K562 (cell line): ENCODE results near the gene HPCA. TPM values are rescaled to one million over a fixed set of nuclear protein-coding genes. Genes with fewer than 3 reads are reported as not detected.

Source experiments
- ARHGAP35 ChIP-seq: fragments of 450-650 bp; IDR thresholded peaks from 2 replicates; pipeline ENCODE4 v1.6.1; 2018; ENCODE audit not compliant: partially characterized antibody
- CLOCK ChIP-seq: fragments of 250-450 bp; sonication (Bioruptor Pico); IDR thresholded peaks from 2 replicates; pipeline ENCODE4 v1.4.0; 2020; ENCODE audit warnings: mild to moderate bottlenecking, moderate library complexity, borderline replicate concordance
- DDX20 ChIP-seq: fragments of 450-650 bp; IDR thresholded peaks from 2 replicates; pipeline ENCODE4 v1.6.1; 2016; ENCODE audit warnings: missing genetic modification characterization, low read depth, mild to moderate bottlenecking, missing compliant biosample characterization, moderate library complexity
- ELF1 ChIP-seq: fragments of 200-800 bp; sonication (Bioruptor generic); IDR thresholded peaks from 2 replicates; pipeline ENCODE4 v1.6.1; 2016; ENCODE audit warnings: missing genetic modification characterization, missing compliant biosample characterization
- FOXK1 ChIP-seq: sonication (generic); formaldehyde crosslinking; IDR thresholded peaks from 2 replicates; pipeline ENCODE4 v1.8.0; 2022; ENCODE audit warnings: missing genetic modification reagents, mild to moderate bottlenecking, borderline replicate concordance
- GABPA ChIP-seq: fragments of 200-800 bp; sonication (Bioruptor generic); conservative IDR thresholded peaks from 2 replicates; pipeline ENCODE4 v1.6.1; 2016; ENCODE audit warnings: low read depth, missing genetic modification characterization, missing compliant biosample characterization
- LEF1 ChIP-seq: fragments of 450-650 bp; IDR thresholded peaks from 2 replicates; pipeline ENCODE4 v1.6.1; 2016; ENCODE audit warnings: mild to moderate bottlenecking
- RBM39 ChIP-seq: fragments of 200-400 bp; formaldehyde crosslinking; optimal IDR thresholded peaks from 2 replicates; pipeline ENCODE3; 2018; ENCODE audit warnings: low read depth, low read length
- RCOR1 ChIP-seq, 2 experiments: IDR thresholded peaks; 2 replicates each; pipeline ENCODE4 v1.6.1; 2012; ENCODE audit warnings: low read depth in 2 of 2, low read length in 2 of 2, borderline replicate concordance in 1 of 2, improper control_type of control experiment in 1 of 2
- RFX5 ChIP-seq: IDR thresholded peaks from 2 replicates; pipeline ENCODE4 v1.6.1; 2011; ENCODE audit warnings: low read depth, mild to moderate bottlenecking, improper control_type of control experiment, low read length
- SMAD3 ChIP-seq: fragments of 450-650 bp; formaldehyde crosslinking; conservative IDR thresholded peaks from 2 replicates; pipeline ENCODE4 v1.4.0; 2020; ENCODE audit warnings: mild to moderate bottlenecking
- TBP ChIP-seq: optimal IDR thresholded peaks from 2 replicates; pipeline ENCODE3; 2011; ENCODE audit warnings: low read depth, low read length, improper control_type of control experiment
- TEAD1 ChIP-seq, 2 experiments: fragments of 450-650 bp in 1 of 2; sonication (generic) in 1 of 2; formaldehyde crosslinking; IDR thresholded peaks; 2 replicates each; pipeline versions ENCODE4 v1.4.0 to v1.8.0; 2020 to 2022; ENCODE audit warnings: mild to moderate bottlenecking in 2 of 2, missing genetic modification reagents in 1 of 2
- ZBTB7A ChIP-seq: IDR thresholded peaks from 2 replicates; pipeline ENCODE4 v1.6.1; 2011; ENCODE audit warnings: low read depth, mild to moderate bottlenecking, low read length, moderate library complexity, borderline replicate concordance; ENCODE audit not compliant: control insufficient read depth
- ZNF175 ChIP-seq: fragments of 200-800 bp; sonication (Bioruptor generic); IDR thresholded peaks from 2 replicates; pipeline ENCODE4 v1.6.1; 2016; ENCODE audit warnings: low read depth, mild to moderate bottlenecking, missing genetic modification characterization, missing compliant biosample characterization
- polyA plus RNA-seq, 8 experiments: library from polyadenylated mRNA; depleted of rRNA in 4 of 8; stranded (reverse) in 5 of 8; unstranded in 3 of 8; fragments of >200 nt; fragmentation: Nextera tagmentation in 2 of 8; fragmentation: Illumina TruSeq in 1 of 8; extraction: Ambion mirVana in 2 of 8; extraction: Trizol in 1 of 8; gene quantifications; 2 replicates each; pipeline versions ENCODE4 v1.2.1 to v1.2.3, GENCODE V29; 2011 to 2014; ENCODE audit warnings: inconsistent platforms in 1 of 8, missing spikeins in 1 of 8
- total RNA-seq, 7 experiments: library from RNA; depleted of rRNA in 6 of 7; stranded (reverse); fragments of >200 nt in 6 of 7; fragmentation: Illumina TruSeq in 2 of 7; extraction: Trizol in 2 of 7; gene quantifications; 2 replicates each; pipeline versions ENCODE4 v1.2.1 to v1.2.3, GENCODE V29; 2011 to 2021; ENCODE audit warnings: low replicate concordance in 1 of 7
- TF ChIP-seq, protein P1 (sequence below): sonication (generic); formaldehyde crosslinking; IDR thresholded peaks from 2 replicates; pipeline ENCODE4 v1.8.0; 2023; ENCODE audit warnings: mild to moderate bottlenecking, missing genetic modification reagents
- TF ChIP-seq, protein P2 (sequence below): sonication (generic); formaldehyde crosslinking; IDR thresholded peaks from 2 replicates; pipeline ENCODE4 v1.8.1; 2023; ENCODE audit warnings: mild to moderate bottlenecking, missing genetic modification reagents
- TF ChIP-seq, protein P3 (sequence below): fragments of 250-450 bp; sonication (Bioruptor Pico); IDR thresholded peaks from 2 replicates; pipeline ENCODE4 v1.4.0; 2020

The HPCA gene
- total and polyA plus RNA-seq, 9 of the 15 experiments (the other 6 are each of a cell fraction or from before 2014, with no cell fraction given): not detected

DNA sequence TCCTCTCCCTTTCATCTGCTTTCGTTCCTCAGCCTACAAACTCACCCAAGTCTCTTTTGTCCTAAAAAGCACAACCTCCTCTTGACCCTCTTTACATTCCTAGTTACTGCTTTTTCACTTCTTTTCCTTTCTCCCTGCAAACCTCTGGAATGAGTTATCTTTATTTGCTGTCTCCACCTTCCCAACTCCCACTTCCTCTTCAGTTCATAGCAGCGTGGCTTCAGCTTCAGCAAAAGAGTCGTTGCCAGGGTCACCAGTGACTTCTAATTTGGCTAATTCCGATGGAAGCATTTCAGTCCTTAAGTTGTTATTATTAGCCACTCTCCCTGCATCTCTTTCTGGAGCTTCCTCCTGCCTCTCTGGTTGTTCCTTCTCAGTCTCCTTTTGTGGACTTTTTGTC, 21.1 kb downstream of the HPCA start (continued):
- TF ChIP-seq, protein P1, sequence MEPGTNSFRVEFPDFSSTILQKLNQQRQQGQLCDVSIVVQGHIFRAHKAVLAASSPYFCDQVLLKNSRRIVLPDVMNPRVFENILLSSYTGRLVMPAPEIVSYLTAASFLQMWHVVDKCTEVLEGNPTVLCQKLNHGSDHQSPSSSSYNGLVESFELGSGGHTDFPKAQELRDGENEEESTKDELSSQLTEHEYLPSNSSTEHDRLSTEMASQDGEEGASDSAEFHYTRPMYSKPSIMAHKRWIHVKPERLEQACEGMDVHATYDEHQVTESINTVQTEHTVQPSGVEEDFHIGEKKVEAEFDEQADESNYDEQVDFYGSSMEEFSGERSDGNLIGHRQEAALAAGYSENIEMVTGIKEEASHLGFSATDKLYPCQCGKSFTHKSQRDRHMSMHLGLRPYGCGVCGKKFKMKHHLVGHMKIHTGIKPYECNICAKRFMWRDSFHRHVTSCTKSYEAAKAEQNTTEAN (CRISPR knock-in tag): no peak
- TF ChIP-seq TEAD1 (CRISPR knock-in tag; IDR thresholded peaks at IDR 0.05): no peak
- no peak for TF ChIP-seq ARHGAP35
- TF ChIP-seq DDX20 (tag): no peak
- TF ChIP-seq RBM39: no peak
- TF ChIP-seq GABPA (tag): 0 out of 2 replicates have a peak, but pooled peaks have one; percentile 37
- 0 out of 2 replicates have a peak, but pooled peaks have one; percentile 12 for TF ChIP-seq LEF1
- TF ChIP-seq ZBTB7A: no peak
- TF ChIP-seq SMAD3 (CRISPR knock-in tag): no peak
- no peak for TF ChIP-seq TBP
- TF ChIP-seq ELF1 (tag): no peak
- TF ChIP-seq, protein P2, sequence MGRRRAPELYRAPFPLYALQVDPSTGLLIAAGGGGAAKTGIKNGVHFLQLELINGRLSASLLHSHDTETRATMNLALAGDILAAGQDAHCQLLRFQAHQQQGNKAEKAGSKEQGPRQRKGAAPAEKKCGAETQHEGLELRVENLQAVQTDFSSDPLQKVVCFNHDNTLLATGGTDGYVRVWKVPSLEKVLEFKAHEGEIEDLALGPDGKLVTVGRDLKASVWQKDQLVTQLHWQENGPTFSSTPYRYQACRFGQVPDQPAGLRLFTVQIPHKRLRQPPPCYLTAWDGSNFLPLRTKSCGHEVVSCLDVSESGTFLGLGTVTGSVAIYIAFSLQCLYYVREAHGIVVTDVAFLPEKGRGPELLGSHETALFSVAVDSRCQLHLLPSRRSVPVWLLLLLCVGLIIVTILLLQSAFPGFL: no peak
- TF ChIP-seq RCOR1 (IDR thresholded peaks at IDR 0.05; ENCODE audit: borderline replicate concordance in 1 of 2, low read depth in 2 of 2, low read length in 2 of 2): no peak
- TF ChIP-seq RFX5: no peak
- no peak for TF ChIP-seq ZNF175 (CRISPR knock-in tag)
- TF ChIP-seq FOXK1 (CRISPR knock-in tag): no peak
- TF ChIP-seq, protein P3, sequence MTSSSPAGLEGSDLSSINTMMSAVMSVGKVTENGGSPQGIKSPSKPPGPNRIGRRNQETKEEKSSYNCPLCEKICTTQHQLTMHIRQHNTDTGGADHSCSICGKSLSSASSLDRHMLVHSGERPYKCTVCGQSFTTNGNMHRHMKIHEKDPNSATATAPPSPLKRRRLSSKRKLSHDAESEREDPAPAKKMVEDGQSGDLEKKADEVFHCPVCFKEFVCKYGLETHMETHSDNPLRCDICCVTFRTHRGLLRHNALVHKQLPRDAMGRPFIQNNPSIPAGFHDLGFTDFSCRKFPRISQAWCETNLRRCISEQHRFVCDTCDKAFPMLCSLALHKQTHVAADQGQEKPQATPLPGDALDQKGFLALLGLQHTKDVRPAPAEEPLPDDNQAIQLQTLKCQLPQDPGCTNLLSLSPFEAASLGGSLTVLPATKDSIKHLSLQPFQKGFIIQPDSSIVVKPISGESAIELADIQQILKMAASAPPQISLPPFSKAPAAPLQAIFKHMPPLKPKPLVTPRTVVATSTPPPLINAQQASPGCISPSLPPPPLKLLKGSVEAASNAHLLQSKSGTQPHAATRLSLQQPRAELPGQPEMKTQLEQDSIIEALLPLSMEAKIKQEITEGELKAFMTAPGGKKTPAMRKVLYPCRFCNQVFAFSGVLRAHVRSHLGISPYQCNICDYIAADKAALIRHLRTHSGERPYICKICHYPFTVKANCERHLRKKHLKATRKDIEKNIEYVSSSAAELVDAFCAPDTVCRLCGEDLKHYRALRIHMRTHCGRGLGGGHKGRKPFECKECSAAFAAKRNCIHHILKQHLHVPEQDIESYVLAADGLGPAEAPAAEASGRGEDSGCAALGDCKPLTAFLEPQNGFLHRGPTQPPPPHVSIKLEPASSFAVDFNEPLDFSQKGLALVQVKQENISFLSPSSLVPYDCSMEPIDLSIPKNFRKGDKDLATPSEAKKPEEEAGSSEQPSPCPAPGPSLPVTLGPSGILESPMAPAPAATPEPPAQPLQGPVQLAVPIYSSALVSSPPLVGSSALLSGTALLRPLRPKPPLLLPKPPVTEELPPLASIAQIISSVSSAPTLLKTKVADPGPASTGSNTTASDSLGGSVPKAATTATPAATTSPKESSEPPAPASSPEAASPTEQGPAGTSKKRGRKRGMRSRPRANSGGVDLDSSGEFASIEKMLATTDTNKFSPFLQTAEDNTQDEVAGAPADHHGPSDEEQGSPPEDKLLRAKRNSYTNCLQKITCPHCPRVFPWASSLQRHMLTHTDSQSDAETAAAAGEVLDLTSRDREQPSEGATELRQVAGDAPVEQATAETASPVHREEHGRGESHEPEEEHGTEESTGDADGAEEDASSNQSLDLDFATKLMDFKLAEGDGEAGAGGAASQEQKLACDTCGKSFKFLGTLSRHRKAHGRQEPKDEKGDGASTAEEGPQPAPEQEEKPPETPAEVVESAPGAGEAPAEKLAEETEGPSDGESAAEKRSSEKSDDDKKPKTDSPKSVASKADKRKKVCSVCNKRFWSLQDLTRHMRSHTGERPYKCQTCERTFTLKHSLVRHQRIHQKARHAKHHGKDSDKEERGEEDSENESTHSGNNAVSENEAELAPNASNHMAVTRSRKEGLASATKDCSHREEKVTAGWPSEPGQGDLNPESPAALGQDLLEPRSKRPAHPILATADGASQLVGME: no peak
- no peak for TF ChIP-seq CLOCK (CRISPR knock-in tag)
